ENCODE measurements around the gene BBIP1.

Gene BBIP1, protein sequence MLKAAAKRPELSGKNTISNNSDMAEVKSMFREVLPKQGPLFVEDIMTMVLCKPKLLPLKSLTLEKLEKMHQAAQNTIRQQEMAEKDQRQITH

GRCh38 chr10:110918643-110919348 lies at the start of gene BBIP1:
TSS of gene BBIP1 (minus strand) at chr10:110919180. CDS start at chr10:110918157, 1,023 bp downstream.
- TF ChIP-seq GATA3 (IDR thresholded peaks at IDR 0.05; ENCODE audit: low read depth, low read length) = no peak
- TF ChIP-seq GATA2 (IDR thresholded peaks at IDR 0.05; ENCODE audit: low read depth, low read length) = no peak

DNA sequence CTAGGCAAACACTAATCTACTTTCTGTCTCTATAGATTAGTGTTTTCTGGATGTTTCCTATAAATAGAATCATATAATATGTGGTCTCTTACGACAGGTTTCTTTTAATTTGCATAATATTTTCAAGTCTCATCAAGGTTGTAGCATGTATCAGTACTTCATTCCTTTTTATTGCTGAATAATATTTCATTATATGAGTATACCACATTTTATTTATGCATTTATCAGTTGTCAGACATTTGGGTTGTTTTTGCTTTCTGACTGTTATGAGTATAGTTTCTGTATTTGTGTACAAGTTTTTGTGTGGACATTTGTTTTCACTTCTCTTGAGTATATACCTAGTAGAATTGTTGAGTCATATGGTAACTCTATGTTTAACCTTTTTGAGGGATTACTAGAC lies 48.7 kb upstream of the BBIP1 start:
- no peak for TF ChIP-seq GATA2 (IDR thresholded peaks at IDR 0.05; ENCODE audit: low read depth, low read length)
- no peak for TF ChIP-seq GATA3 (IDR thresholded peaks at IDR 0.05; ENCODE audit: low read depth, low read length)

- TF ChIP-seq GATA2 (IDR thresholded peaks at IDR 0.05; ENCODE audit: low read depth, low read length) (no peak), GATA3 (IDR thresholded peaks at IDR 0.05; ENCODE audit: low read depth, low read length) (no peak)
Observed at GRCh38 chr10:110967009-110967630, 48.1 kb upstream of the BBIP1 start.

- no peak for TF ChIP-seq GATA2 (IDR thresholded peaks at IDR 0.05; ENCODE audit: low read depth, low read length)
- no peak for TF ChIP-seq GATA3 (IDR thresholded peaks at IDR 0.05; ENCODE audit: low read depth, low read length)
Observed at GRCh38 chr10:110966146-110966545, 47.2 kb upstream of the BBIP1 start.

DNA sequence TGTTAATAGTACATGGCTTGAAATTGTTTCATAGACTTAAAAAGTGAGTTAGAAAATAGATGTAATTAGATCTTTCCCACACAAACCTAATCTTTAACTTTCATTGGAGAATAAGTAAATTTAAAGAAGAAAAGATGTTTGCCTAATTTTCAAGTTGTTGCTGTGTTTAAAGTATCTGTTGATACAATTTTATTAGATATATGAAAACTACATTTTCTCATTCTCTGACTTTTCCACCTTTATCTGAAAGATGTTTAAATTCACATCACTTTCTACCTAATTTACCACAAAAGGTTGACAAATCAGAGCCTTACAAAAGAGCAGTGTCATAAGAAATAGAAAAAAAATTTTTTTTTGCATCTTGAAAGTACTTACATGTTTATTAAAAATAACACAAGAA lies 46.2 kb upstream of the BBIP1 start:
- TF ChIP-seq GATA3 (IDR thresholded peaks at IDR 0.05; ENCODE audit: low read depth, low read length) = no peak
- TF ChIP-seq GATA2 (IDR thresholded peaks at IDR 0.05; ENCODE audit: low read depth, low read length) = no peak

DNA sequence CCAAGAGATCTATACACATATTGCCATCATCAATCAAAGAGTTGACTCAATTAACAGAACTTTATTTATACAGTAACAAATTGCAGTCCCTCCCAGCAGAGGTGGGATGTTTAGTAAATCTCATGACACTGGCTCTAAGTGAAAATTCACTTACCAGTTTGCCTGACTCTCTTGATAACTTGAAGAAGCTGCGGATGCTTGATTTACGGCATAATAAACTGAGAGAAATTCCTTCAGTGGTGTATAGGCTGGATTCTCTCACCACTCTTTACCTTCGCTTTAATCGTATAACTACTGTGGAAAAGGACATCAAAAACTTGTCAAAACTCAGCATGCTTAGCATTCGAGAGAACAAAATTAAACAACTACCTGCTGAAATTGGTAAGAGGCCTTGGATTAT lies 45.7 kb upstream of the BBIP1 start:
- TF ChIP-seq GATA3 (IDR thresholded peaks at IDR 0.05; ENCODE audit: low read depth, low read length) (no peak), GATA2 (IDR thresholded peaks at IDR 0.05; ENCODE audit: low read depth, low read length) (no peak)

- TF ChIP-seq GATA2 (IDR thresholded peaks at IDR 0.05; ENCODE audit: low read depth, low read length) = no peak
- no peak for TF ChIP-seq GATA3 (IDR thresholded peaks at IDR 0.05; ENCODE audit: low read depth, low read length)
Observed at GRCh38 chr10:110963162-110963561, 44.2 kb upstream of the BBIP1 start.

DNA sequence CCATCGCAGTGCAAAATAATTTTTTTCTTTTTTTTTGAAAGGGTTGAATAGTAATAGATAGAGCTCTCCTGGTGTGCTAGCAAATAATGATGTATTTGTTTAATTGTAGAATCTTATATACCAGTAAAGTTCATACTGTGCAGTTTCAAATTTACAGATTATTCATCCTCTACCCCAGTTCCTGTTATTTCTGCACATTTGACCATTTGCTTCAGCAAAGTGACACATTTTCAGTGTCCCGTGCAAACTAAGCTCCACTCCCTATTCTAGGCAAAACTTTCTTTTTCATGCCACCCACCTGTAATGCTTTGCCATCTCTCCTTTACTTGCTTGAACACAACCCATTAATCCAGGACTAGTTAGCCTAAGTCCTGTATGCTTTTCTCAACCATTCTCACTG lies 43.5 kb upstream of the BBIP1 start:
- no peak for TF ChIP-seq GATA3 (IDR thresholded peaks at IDR 0.05; ENCODE audit: low read depth, low read length)
- no peak for TF ChIP-seq GATA2 (IDR thresholded peaks at IDR 0.05; ENCODE audit: low read depth, low read length)

DNA sequence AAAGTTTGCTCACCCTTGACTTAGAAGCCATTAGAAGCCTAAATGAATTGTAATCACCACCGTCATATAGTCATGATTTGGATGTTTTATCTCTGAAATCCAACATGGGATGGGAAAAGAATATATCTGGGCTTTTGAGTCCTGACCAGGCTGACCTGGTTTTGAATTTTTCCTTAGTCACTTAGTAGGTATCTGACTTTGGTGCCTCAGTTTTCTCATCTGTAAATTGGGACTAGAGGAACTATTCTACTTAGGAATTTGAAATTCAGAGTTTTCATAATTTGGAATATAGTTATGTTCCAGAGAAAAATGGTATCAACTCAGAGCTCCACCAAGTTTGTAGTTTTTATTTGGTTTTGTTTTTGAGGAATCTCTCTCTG lies 41.3 kb upstream of the BBIP1 start:
- no peak for TF ChIP-seq GATA2 (IDR thresholded peaks at IDR 0.05; ENCODE audit: low read depth, low read length)
- TF ChIP-seq GATA3 (IDR thresholded peaks at IDR 0.05; ENCODE audit: low read depth, low read length) = no peak

GRCh38 chr10:110959379-110960332 lies 40.7 kb upstream of the BBIP1 start:
- TF ChIP-seq GATA3 (IDR thresholded peaks at IDR 0.05; ENCODE audit: low read depth, low read length) (no peak), GATA2 (IDR thresholded peaks at IDR 0.05; ENCODE audit: low read depth, low read length) (no peak)

DNA sequence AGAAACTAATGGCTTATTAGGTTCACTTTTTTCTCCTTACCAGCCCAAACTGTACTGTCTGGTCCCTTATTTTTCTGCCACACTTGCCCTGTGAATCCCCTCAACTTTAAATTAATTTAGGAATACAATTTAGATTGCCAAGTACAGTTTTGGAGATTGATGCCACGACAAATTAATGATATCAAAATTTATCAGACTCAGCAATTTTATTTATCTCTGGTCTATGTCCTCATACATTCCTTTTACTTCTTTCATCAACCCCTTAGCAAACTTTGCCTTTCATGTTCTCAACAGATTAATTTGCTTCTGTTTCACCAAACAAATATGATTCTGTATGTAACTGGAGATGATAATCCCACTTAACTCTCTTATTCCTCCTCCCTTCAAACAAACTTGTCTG lies 38.6 kb upstream of the BBIP1 start:
- TF ChIP-seq GATA2 (IDR thresholded peaks at IDR 0.05; ENCODE audit: low read depth, low read length) = no peak
- TF ChIP-seq GATA3 (IDR thresholded peaks at IDR 0.05; ENCODE audit: low read depth, low read length) = no peak

DNA sequence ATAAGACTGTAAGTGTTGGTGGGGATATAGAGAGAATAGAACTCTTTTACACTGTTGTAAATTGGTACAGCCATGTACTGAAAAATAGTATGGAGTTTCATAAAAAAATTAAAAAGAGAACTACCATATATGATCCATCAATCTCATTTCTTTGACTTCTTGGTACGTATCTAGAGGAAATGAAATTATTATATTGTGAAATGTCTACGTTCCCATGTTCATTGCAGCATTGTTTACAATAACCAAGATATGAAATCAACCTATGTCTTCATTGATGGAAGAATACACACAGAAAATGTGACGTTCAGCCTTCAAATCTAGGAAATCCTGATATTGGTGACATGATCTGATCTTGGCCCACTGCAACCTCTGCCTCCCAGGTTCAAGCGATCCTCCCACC lies 32.4 kb upstream of the BBIP1 start:
- TF ChIP-seq GATA3 (IDR thresholded peaks at IDR 0.05; ENCODE audit: low read depth, low read length) = no peak
- TF ChIP-seq GATA2 (IDR thresholded peaks at IDR 0.05; ENCODE audit: low read depth, low read length) = no peak

DNA sequence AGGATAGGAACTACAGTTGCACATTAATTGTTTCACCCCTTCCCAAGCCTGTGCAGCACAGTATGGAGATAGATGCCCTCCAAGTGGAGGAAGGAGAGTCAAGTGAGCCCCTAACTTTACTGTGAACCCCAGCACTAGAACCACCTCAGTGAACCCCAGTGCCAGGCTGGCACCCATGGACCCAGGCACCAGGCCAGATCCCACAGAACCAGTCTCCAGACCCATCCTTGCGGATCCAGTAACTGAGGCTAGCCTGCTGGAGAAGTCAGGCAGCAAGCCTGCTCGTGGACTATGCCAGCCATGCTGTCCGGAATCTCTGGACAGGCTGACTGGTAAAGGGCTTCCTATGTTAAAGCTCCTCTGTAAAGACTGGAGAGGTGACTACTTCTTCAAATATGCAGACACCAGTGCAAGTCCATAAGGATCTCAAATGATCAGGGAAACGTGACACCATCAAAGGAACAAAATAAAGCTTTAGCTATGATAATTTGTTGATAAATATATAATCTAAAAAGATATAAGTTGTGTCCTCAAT lies 28.1 kb upstream of the BBIP1 start:
- TF ChIP-seq GATA3 (IDR thresholded peaks at IDR 0.05; ENCODE audit: low read depth, low read length) = no peak
- no peak for TF ChIP-seq GATA2 (IDR thresholded peaks at IDR 0.05; ENCODE audit: low read depth, low read length)

DNA sequence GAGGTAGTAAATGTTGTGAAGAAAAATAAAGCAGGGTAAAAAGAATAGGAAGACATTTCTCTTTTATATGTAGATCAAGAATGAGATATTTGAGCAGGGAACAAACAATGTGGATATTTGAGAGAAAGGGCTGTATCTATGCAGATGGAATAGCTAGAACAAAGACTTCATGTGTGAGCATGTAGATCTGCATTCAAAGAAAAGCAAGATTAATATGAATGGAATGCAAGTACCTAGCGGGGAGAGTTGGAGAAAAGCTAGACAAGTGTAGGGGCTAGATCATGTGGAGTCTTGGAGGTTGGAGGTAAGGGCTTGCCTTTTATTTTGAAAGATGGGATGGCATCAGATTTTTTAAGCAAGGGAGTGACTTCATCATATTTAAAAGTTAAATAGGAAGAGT lies 27.5 kb upstream of the BBIP1 start:
- no peak for TF ChIP-seq GATA3 (IDR thresholded peaks at IDR 0.05; ENCODE audit: low read depth, low read length)
- no peak for TF ChIP-seq GATA2 (IDR thresholded peaks at IDR 0.05; ENCODE audit: low read depth, low read length)

Measured in SH-SY5Y (cell line).